Measurements from ENCODE around the gene RBFOX2. TPM values are rescaled to one million over a fixed set of nuclear protein-coding genes. Genes with fewer than 3 reads are reported as not detected.

The RBFOX2 gene
- total and polyA plus RNA-seq, 10 of the 15 experiments (the other 5 are each of a cell fraction or from before 2014, with no cell fraction given) = 0.01 to 2.7 (median 0.17) TPM; not detected in 4

GRCh38 chr22:35777335-35777975, 251.2 kb downstream of the RBFOX2 start:
- no peak overlapping the region for H3K4me2 ChIP-seq (ENCODE audit: control insufficient read depth, insufficient read depth)
- ChIA-PET POLR2A (no interaction called here), CTCF (no interaction called here), SMC1A (ENCODE audit: uncharacterized antibody, unreplicated experiment) (no interaction called here), RAD21 (ENCODE audit: unreplicated experiment) (interaction anchor here (0.7 kb wide), 1 partner anchor 63 kb away, joined by 3 read pairs; no protein-coding TSS in a partner anchor)
- H3K36me3 ChIP-seq (ENCODE audit: control insufficient read depth in 2 of 2, insufficient read depth in 2 of 2, low read length in 1 of 2) = no peaks in the 10 kb centered on the region
- intact Hi-C loops (cut with micrococcal nuclease; ENCODE audit: unreplicated experiment) = no loop called here
- H3K9me3 ChIP-seq (replicated peaks; ENCODE audit: control insufficient read depth, insufficient read depth, low read length) = no peaks in the 10 kb centered on the region
- H3K4me1 ChIP-seq (ENCODE audit: control insufficient read depth, insufficient read depth, low read length) = no peaks in the 10 kb centered on the region
- no peak overlapping the region for H3K27ac ChIP-seq (ENCODE audit: control insufficient read depth, insufficient read depth)
- no TSS peak for BruUV-seq (replicated peaks)
- ATAC-seq (no peak), FAIRE-seq (no peak), DNase-seq (ENCODE audit: low read depth, low spot score) (no peak)
- in situ Hi-C loops (cut with MboI) = no loop called here
- no peak overlapping the region for H3K9ac ChIP-seq (ENCODE audit: control insufficient read depth, insufficient read depth, low read length)
- 16% methylated on average over 4 of the region's 4 CpGs for WGBS (ENCODE audit: insufficient coverage, insufficient replicate concordance, low lambda C conversion rate, missing lambda C conversion rate)
- no peaks in the 10 kb centered on the region for H3K79me2 ChIP-seq (ENCODE audit: control insufficient read depth, insufficient read depth, low read length)
- peaks cover 0 to 4% of the 10 kb centered on the region in 2 experiments; a peak in 1 of 4 replicates for H3K27me3 ChIP-seq (replicated peaks in 1 of 2; ENCODE audit: control insufficient read depth in 2 of 2, insufficient read depth in 2 of 2, low read length in 1 of 2)
- no peaks in the 10 kb centered on the region for H4K20me1 ChIP-seq (ENCODE audit: control insufficient read depth, insufficient read depth)
- no peak overlapping the region for H3K4me3 ChIP-seq
- no peak overlapping the region for H2AFZ ChIP-seq (ENCODE audit: control insufficient read depth, low read depth, low read length)
- no peak for TF ChIP-seq SUZ12 (IDR thresholded peaks at IDR 0.05; ENCODE audit: unreplicated experiment)
- TF ChIP-seq MLLT1 (IDR thresholded peaks at IDR 0.05) = no peak
- TF ChIP-seq BCL3 (IDR thresholded peaks at IDR 0.05; ENCODE audit: borderline replicate concordance, insufficient read depth, low read depth, low read length, poor library complexity, severe bottlenecking) = no peak
- no peak for TF ChIP-seq RELB (IDR thresholded peaks at IDR 0.05; ENCODE audit: low read depth)
- TF ChIP-seq EED (IDR thresholded peaks at IDR 0.05; ENCODE audit: low read depth) = no peak
- no peak for TF ChIP-seq ETV6 (conservative IDR thresholded peaks at IDR 0.05 in 1 of 2, IDR thresholded peaks at IDR 0.05 in 1 of 2; ENCODE audit: borderline replicate concordance in 1 of 2, low read depth in 1 of 2)
- no peak for TF ChIP-seq CHD2 (IDR thresholded peaks at IDR 0.05; ENCODE audit: borderline replicate concordance, low read depth, low read length)
- no peak for TF ChIP-seq POLR2AphosphoS2 (IDR thresholded peaks at IDR 0.05; ENCODE audit: low read depth, low read length)
- no peak for TF ChIP-seq SMAD1 (IDR thresholded peaks at IDR 0.05; ENCODE audit: low read depth, partially characterized antibody)
- TF ChIP-seq MYC (IDR thresholded peaks at IDR 0.05; ENCODE audit: insufficient read depth, insufficient read length, insufficient replicate concordance, low read length, severe bottlenecking) = no peak
- no peak for TF ChIP-seq NKRF (conservative IDR thresholded peaks at IDR 0.05)
- TF ChIP-seq E2F8 (IDR thresholded peaks at IDR 0.05; ENCODE audit: low read depth, partially characterized antibody) = no peak

Measured in GM12878 (cell line).